GM11168 (cell line): ENCODE measurements around the gene AOPEP.

Source experiments
- in situ Hi-C: fragments of 300-500 bp; cut with MboI; formaldehyde crosslinking; loops from one replicate; pipeline ENCODE4 v1.12.0; 2022; ENCODE audit warnings: low sequenced_read_pairs; ENCODE audit not compliant: unreplicated experiment

Gene AOPEP

DNA sequence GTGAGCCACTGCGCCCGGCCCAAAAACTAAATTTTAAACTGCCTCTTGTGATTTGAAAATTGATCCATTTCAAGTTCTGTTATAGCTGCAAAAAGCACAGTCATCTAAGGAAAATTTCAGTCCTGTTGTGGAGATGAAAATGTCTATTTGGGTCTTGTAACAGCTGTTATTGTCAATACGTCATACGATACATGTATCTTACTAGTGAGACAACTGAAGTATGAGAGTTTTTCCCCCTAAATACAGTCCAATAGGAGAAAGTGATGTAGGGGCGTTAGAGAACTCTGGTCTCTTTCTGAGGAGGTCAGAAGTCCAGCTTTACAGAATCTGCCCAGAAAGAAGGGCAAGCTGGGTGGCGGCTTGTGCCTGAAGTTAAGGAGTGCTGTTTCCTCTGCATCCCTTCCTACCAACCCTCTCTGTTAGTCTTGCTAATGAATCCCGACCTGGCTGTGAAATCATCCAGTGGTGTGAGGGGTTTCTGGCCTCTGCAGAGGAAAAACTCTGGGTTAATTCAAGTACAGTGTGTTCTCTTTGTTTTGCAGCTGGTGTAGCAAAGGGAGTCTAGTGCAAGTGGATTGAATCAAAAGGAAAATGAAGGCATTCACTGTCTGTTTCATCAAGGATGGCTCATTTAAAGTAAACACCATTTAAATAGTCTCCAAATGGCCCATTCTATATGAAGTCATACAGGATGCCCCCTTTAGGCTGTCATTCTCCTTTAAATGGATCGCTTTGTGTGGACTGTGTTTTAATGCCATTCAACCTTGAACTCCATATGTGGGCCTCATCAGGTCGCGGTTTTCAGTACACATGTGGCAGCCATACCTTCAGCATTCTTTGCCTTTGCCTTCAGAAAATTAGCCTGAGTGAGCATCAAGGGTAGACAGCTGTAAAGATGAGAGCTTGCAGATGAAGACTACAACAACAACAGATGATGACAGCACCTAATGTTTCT is 59.0 kb downstream of the AOPEP start:
- in situ Hi-C loops = loop anchor here (10.0 kb wide), 1 partner anchor 339 kb away; no protein-coding TSS in a partner anchor

DNA sequence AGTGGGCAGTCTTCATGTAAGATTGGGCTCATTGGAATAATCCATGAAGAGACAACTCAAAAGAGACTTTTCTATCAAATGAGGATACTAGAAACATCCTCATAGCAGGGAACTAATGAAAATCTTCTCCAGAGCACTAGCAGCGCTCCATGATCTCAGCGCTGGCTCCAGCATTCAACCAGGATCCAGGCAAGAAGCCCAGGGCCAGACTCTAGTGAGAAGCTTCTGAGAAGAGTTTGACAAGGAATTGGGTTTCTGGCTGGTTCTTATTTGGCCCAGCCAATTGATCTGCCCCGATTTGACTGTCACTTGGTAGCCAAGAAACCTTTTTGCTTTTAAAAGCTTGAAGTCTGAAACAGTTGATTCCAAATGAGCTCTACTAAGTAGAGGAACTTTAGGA is 60.1 kb downstream of the AOPEP start:
- in situ Hi-C loops = loop anchor here (10.0 kb wide), 1 partner anchor 338 kb away; no protein-coding TSS in a partner anchor

DNA sequence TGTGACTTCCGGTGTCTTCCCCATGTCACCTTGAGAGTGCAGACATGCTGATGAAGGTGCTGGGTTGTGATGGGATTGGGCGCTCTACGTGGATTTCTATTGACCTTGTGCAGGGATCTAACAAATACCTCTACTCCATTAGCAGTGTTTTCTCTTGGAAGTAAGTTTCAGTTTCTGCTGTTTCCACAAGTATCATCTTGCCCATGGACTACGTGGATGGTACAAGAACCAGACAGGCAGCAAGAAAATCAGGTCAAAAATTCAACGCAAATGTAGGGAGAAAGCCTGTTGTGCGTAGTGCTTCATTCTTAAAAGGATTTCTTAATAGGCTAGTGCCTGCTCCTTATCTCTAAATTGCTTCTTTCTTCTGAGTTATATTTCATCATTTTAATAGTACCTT is 60.8 kb downstream of the AOPEP start:
- in situ Hi-C loops = loop anchor here (10.0 kb wide), 1 partner anchor 338 kb away; no protein-coding TSS in a partner anchor

DNA sequence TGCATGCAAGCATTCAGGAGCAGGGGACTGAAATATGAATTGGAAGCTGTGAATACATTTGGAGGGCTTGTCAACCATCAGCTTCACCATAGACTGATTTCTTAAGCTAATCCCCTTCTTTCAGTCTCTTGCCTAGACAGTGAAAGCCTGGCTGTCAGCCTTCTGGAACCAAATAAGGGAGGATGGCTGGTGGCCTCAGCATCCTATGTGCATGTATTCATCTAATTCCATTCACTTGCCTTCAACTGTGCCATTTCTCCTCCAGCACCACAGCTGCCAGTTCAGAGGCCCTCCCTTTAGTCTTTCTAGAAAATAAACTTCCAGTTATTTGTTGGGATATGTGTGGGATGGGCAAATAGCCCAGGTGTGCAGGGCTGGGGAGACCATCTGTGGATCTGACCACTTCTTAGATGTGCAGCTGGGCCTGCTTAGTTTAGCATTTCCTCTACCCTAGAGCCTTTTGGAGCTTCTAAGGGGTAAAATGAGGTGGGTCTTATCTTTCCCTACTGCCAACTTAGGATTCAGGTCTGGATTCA is 62.1 kb downstream of the AOPEP start:
- in situ Hi-C loops = loop anchor here (10.0 kb wide), 1 partner anchor 336 kb away; no protein-coding TSS in a partner anchor

DNA sequence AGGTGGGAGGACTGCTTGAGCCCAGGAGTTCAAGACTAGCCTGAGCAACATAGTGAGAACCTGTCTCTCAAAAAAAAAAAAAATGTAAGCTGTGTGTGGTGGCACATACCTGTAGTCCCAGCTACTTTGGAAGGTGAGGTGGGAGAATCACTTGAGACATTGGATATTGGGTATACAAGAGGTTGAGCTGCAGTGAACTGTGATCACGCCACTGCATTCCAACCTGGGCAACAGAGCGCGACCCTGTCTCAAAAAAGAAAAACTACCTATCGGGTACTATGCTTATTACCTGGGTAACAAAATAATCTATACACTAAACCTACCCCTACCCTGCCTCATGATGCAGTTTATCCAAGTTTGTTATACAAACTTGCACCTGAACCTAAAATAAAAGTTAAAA is 64.9 kb downstream of the AOPEP start:
- in situ Hi-C loops = no loop called here

DNA sequence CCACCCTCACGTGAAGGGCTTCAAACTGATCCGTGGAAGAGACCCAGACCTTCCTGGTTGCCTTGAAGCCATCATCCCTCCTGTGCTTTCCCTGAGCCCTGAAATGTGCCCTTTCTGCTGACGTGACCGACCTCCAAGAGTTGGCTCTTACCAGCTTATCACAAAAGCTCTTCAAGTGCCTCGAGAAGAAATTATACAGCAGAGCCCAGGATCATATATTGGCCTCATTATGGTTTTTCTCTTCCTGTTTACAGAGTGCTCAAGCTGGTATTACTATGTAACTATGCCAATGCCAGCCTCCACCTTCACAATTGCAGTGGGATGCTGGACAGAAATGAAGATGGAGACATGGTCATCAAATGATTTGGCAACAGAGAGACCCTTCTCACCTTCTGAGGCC is 66.0 kb downstream of the AOPEP start:
- in situ Hi-C loops = no loop called here

DNA sequence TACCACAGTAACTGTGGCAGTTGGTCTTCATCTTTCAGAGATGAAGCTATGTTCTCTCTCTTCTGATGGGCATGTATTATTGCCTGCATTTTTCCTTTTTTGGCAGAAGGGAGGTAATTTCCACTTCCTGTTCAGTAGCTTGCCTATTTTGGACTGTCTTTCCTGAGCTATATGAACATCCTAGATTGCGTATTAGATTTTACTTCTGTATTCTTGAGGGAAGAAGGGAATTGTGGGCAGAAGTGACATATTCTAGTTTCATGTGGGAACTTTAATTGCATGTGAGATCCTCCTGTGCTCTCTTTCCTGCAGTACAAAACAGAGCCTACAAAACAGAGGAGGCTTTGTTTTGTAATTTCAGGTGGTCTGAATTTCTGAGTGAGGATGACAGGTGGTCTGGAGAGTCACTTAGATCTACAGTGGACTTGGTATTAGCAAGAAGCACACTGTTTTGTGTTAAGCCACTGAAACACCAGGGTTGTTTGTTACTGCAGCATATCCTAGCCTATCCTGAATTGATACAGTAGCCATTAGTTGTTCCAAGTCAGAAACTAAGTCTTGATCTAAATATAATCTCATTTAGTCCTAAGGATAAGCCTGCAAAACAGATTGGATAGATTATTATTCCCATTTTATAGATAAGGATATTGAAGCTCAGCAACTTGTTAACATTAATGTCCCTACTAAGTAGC is 68.1 kb downstream of the AOPEP start:
- in situ Hi-C loops = no loop called here

DNA sequence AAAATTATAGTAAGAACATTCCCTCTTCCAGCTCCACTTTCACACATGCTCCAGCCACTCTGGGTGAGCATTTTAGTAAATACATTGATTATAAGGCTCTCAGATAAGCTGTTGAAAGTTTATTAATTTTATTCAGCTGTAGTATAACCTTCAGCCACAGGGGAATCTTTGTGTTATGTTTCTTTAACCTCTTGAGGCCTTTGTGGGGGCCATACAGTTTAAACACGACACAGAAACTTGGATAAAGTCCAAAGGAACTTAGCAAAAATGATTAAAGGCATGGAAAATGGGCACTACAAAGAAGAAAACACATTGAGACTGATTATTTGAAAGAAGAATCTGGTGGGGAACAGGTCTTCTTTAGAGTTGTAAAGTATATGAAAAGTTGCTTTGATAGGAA is 70.2 kb downstream of the AOPEP start:
- in situ Hi-C loops = no loop called here

DNA sequence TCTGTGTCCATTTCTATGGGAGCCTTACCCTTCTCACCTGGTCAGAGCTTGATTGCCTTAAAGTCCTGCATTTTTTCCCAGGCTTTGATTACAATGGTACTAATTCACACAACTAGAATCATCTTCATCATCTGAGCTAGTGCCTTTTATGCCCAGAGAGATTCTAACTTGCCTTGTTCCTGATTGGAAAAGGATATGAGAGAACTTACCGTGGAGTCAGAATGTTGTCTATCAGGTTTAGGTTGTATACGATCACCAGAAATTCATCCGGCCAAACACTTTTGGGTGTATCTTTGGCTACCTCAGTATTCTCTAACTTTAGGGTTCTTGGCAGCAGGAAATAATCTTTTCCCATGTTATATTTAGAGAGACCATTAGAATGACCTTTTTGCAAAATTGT is 71.7 kb downstream of the AOPEP start:
- in situ Hi-C loops = no loop called here

DNA sequence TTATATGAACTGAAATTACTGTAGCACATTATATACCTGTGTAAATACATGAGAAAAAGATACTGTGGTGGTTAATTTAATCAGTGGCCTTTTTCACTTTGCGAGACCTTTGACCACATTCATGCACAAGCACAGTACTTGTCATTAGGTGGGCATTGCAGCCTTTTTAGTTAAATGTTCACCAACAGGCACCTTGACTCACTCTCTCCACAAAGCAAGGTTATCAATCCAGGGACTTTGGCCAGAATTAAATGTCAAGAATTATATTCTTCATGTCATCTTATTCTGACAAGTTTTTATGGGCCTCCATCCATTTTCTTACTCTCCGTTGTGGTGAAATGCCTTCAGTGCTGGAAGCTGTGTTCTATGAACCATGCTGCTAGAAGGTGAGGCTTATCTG is 72.2 kb downstream of the AOPEP start:
- in situ Hi-C loops = no loop called here

DNA sequence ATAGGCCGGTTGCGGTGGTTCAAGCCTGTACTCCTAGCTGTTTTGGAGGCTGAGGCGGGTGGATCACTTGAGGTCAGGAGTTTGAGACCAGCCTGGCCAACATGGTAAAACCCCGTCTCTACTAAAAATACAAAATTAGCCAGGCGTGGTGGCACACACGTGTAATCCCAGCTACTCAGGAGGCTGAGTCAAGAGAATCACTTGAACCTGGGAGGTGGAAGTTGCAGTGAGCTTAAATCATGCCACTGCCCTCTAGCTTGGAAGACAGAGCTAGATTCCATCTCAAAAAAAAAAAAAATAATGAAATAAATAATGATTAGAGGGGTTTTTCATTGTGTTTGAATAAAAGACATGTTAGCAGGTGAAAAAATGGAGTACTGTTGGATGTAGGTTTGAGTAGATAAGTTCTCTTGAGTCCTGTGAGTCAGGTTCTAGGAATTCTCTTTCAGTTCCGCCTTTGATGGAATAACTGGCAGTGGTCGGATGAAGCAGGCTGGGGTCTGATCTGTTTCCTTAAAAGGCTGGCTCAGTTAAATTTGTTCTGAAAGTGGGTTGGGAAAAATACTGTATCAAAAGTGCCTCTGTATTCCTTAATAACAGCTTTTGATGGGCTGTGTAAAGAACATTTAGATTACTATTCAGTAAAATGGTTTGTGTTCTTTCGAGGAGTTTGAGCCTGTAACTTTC is 73.2 kb downstream of the AOPEP start:
- in situ Hi-C loops = no loop called here

DNA sequence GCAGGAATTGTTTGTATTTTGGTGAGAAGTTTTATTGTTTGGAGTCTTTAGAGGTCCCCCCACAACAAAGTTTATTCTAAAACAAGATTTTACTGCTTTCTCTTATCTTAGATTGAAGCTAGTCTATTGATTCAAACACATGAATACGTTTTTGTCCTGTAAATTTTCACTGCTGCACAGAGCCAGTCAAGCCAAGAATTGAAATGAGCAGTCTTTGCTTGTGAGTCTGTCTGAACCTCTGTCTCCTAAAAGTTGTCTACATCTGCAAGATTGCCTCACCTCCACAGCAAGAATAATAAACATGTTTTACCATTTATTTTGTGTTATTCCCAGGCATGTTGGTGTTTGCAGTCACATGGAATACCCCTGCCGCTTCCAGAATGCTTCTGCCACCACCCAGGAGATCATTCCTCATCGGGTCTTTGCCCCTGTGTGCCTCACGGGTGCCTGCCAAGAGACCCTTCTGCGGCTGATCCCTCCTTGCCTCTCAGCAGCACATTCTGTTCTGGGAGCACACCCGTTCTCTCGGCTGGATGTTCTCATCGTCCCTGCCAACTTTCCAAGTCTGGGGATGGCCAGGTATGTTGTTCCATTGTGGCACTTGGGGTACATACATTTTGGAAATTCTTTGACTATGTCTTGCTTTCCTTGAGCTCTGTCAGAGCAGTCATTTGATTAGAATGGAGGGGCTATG is 74.1 kb downstream of the AOPEP start:
- in situ Hi-C loops = no loop called here

DNA sequence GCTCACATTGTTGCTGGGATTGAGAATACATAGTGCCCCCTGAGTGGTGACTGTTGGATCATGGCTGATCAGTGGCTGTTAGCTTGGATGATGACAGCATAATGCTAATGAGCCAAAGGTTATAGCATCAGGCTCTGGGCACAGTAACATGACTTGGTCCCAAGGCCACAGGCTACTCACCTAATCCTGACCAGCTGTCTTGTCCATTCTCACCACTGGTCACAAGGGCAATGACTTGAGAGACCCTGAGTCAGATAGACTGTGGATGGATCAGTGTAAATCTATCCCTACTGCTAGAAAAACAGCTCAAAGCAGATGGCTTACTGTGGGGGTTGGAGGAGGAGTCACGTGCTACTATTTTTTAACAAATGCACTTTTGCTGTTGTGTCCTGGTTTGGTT is 74.7 kb downstream of the AOPEP start:
- in situ Hi-C loops = no loop called here

DNA sequence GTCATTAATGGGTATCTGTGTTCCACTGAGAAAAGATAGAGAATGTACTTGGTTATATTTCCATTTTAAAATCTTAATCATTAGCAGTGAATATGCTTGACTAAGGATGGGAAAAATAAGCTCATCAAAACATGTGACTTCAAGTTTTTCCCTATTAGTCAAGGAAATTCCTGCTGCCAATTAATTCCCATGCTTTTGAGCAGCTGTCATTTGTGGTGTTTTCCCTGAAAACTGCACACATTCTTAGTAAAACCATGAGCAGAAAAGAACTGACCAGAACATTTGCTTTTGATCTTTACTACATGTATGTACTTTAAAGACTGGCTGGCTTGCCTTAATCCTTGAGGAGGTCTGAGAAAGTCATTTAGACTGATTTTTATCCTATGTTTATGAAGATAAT is 75.2 kb downstream of the AOPEP start:
- in situ Hi-C loops = no loop called here

DNA sequence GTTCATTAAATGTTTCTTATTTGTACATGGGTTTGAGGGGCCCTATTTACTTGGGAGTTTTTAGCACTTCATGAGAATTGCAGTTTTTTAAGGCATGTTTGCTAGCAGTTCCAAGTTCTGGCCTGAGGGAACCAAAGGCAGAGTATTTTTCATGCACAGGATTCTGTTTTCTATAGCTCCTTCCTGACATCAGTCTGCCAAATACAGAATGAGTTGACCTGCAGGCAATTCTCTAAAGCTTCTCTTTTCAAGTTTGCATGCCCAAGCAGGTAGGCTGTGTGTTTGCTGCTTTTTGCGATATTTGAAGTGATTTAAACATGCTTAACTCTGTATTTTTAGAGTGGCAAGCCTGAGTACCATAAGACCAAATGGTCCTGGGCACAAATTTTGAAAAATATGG is 75.8 kb downstream of the AOPEP start:
- in situ Hi-C loops = no loop called here

DNA sequence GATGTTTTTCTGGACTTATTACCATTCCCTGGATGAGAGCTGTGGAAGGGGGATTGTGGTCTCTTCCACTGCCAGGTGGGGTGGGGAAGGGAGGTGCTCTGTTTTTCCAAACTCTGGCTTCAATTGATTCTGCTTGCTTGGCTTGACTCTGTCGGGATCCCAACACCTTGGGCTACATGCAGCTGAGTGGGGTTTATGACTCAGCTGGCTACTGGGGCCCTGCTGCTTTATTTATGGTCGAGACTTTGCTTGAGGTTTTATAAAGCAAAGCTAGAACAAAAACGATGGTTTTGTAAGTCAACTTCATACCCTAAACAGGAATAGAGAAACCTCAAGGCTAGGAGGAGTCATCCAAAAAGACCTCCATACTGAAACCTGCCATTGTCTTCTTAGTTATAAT is 76.3 kb downstream of the AOPEP start:
- in situ Hi-C loops = no loop called here

DNA sequence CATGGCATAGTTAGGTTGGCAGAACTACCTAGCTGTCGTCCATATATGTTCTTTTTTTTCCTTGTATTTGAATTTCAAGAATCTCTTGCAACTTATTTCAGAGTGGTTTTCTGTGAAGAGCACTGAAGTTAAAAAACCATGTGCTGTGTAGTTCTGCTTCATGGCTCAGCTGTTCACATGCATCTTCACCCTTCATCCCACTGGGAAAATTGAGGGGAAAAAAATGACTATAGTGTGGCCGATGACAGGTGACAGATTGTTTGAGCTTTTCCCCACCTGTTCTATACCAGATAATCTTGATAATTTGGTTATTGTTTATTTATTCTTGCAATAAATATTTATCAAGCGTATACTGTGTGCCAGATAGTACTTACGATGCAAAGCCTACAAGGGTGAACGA is 77.8 kb downstream of the AOPEP start:
- in situ Hi-C loops = no loop called here

DNA sequence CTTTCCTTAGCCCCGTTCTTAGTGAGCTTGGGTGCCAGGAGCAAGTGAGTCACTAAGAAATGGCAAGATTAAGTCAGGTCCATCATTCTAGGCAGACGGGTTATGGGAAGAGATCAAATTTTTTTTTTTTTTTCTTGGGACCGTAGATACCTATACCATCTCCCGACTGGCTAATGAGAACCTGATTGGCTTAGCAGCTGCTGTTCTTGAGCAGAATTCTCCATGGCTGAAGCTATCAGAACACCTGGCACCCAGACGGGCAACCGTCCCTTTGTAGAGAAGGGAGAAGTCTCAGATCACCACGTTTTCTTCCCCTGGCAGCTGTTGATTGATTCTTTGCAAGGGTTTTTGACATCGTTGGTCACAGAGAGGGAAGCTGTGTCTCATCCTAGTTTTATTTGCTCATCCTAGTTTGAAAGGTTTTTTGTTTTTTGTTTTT is 78.6 kb downstream of the AOPEP start:
- in situ Hi-C loops = no loop called here

DNA sequence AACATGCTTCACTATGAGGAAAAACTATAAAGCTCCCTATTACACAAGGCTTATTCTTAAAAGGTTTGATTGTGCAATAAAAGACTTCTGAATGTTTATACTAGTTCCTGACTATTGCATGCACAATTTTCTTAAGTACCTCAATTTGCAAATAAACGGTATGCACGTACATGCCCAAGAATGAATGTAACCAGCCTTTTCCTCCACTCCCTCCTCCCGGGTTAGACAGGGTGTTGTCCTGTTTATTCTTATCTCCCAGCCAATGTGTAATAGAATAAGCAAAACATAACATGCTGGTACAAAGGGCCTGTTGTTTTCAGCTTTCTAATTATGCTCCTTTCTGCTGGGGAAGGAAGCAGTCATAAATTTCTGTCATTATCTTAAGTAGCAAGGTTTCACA is 79.1 kb downstream of the AOPEP start:
- in situ Hi-C loops = no loop called here
